Hepatocyte (in vitro differentiated cells): ENCODE data around the gene NLRC3.

Experiments
- CTCF ChIP-seq: fragments of 200-600 bp; sonication (generic); IDR thresholded peaks from 2 replicates; pipeline ENCODE4 v1.5.1; 2016; ENCODE audit warnings: antibody characterized with exemption, mild to moderate bottlenecking; ENCODE audit not compliant: poor library complexity
- EZH2 ChIP-seq: fragments of 200-600 bp; sonication (generic); IDR thresholded peaks from 2 replicates; pipeline ENCODE4 v1.6.1; 2016; ENCODE audit warnings: antibody characterized with exemption, mild to moderate bottlenecking, borderline replicate concordance
- EZH2phosphoT487 ChIP-seq: fragments of 200-600 bp; sonication (generic); IDR thresholded peaks from one replicate; pipeline ENCODE4 v1.6.1; 2018; ENCODE audit warnings: antibody characterized with exemption, mild to moderate bottlenecking, low read depth, moderate library complexity; ENCODE audit not compliant: unreplicated experiment, severe bottlenecking

- no peak for TF ChIP-seq CTCF
- TF ChIP-seq EZH2: no peak
- TF ChIP-seq EZH2phosphoT487: no peak
Observed at GRCh38 chr16:3542601-3543373, 34.4 kb downstream of the NLRC3 start.
